Kidney epithelial cell (primary cell): Measurements from ENCODE around the gene PUM1. TPM values are rescaled to one million over a fixed set of nuclear protein-coding genes. Genes with fewer than 3 reads are reported as not detected.

Experiments used
- DNase-seq: peaks from one replicate; pipeline ENCODE4 v3.0.0-alpha.2; 2010; ENCODE audit warnings: low read depth
- H3K27me3 ChIP-seq: 2 replicates; pipeline ENCODE4 v1.6.0; 2011; ENCODE audit warnings: low read length; ENCODE audit not compliant: control insufficient read depth, insufficient read depth
- H3K36me3 ChIP-seq: 2 replicates; pipeline ENCODE4 v1.5.1; 2011; ENCODE audit warnings: low read length; ENCODE audit not compliant: control insufficient read depth, insufficient read depth
- H3K4me3 ChIP-seq: 2 replicates; pipeline ENCODE4 v1.5.1; 2011; ENCODE audit warnings: low read depth, mild to moderate bottlenecking, control low read depth, low read length
- CTCF ChIP-seq: IDR thresholded peaks from 2 replicates; pipeline ENCODE4 v1.5.1; 2011; ENCODE audit warnings: mild to moderate bottlenecking, moderate library complexity, low read length, control low read depth, inconsistent platforms; ENCODE audit not compliant: insufficient read depth, poor library complexity, severe bottlenecking
- total RNA-seq: library from RNA; depleted of rRNA; stranded (reverse); fragments of >200 nt; gene quantifications from 2 replicates; pipeline ENCODE4 v1.2.3, GENCODE V29; 2015

Gene PUM1
- total RNA-seq, 1 donor from 2014 or later = 78.1 TPM

GRCh38 chr1:30885570-30886522 is 179.7 kb downstream of the PUM1 start:
- H3K27me3 ChIP-seq = no peaks in the 10 kb centered on the region
- DNase-seq = no peak
- H3K4me3 ChIP-seq = no peak overlapping the region
- TF ChIP-seq CTCF = no peak
- no peaks in the 10 kb centered on the region for H3K36me3 ChIP-seq

- TF ChIP-seq CTCF = no peak
- Histone ChIP-seq H3K27me3 (no peaks in the 10 kb centered on the region), H3K36me3 (no peaks in the 10 kb centered on the region), H3K4me3 (no peak overlapping the region)
- DNase-seq = no peak
Observed at GRCh38 chr1:30884723-30885122, 180.8 kb downstream of the PUM1 start.

- TF ChIP-seq CTCF = no peak
- Histone ChIP-seq H3K27me3 (no peaks in the 10 kb centered on the region), H3K36me3 (no peaks in the 10 kb centered on the region), H3K4me3 (no peak overlapping the region)
- no peak for DNase-seq
Observed at GRCh38 chr1:30883389-30884172, 181.9 kb downstream of the PUM1 start.

GRCh38 chr1:30882678-30883388 is 182.7 kb downstream of the PUM1 start:
- no peaks in the 10 kb centered on the region for H3K27me3 ChIP-seq
- TF ChIP-seq CTCF = no peak
- H3K36me3 ChIP-seq = no peaks in the 10 kb centered on the region
- DNase-seq = no peak
- no peak overlapping the region for H3K4me3 ChIP-seq

Other genes with a start within 250 kb of the PUM1 start
- 36.4 and 49.0 TPM in 2 replicates for gene SDC3, start 157.0 kb downstream of the PUM1 start, total RNA-seq
- 2.7 and 4.4 TPM in 2 replicates for gene NKAIN1, start 174.2 kb upstream of the PUM1 start, total RNA-seq
- 62.8 and 67.4 TPM in 2 replicates for gene SNRNP40, start 231.1 kb upstream of the PUM1 start, total RNA-seq
- 39.0 and 44.1 TPM in 2 replicates for gene ZCCHC17, start 231.3 kb upstream of the PUM1 start, total RNA-seq